GM12878 (cell line): ENCODE data around the gene SPRY4. TPM values are rescaled to one million over a fixed set of nuclear protein-coding genes. Genes with fewer than 3 reads are reported as not detected.

Source experiments
- ATAC-seq: fragments of 200-7000 bp; cut with Tn5 transposase; 3 replicates; pipeline ENCODE4 v1.9.1; 2020; ENCODE audit warnings: mild to moderate bottlenecking, moderate library complexity
- BruUV-seq: library from RNA; stranded (reverse); fragments of 400-500 nt; replicated peaks from 2 replicates; lab custom pipeline; 2021; lab: Mats Ljungman, UMichigan
- CTCF ChIA-PET: fragments of 300-600 bp; sonication (Branson Sonifier 250); formaldehyde crosslinking; extraction: SDS; loops from one replicate; lab custom pipeline; 2021; ENCODE audit warnings: inconsistent platforms; lab: Yijun Ruan, JAX
- POLR2A ChIA-PET: fragments of 350-600 bp; formaldehyde crosslinking; extraction: SDS; loops from one replicate; lab custom pipeline; 2021; ENCODE audit warnings: inconsistent platforms; lab: Charles Lee
- RAD21 ChIA-PET: fragments of 300-600 bp; sonication (Branson Sonifier 250); formaldehyde crosslinking; loops from one replicate; lab custom pipeline; 2023; ENCODE audit warnings: antibody characterized with exemption; ENCODE audit not compliant: unreplicated experiment; lab: Charles Lee
- SMC1A ChIA-PET: fragments of 300-600 bp; sonication (Branson Sonifier 250); formaldehyde crosslinking; loops from one replicate; lab custom pipeline; 2023; ENCODE audit not compliant: unreplicated experiment, uncharacterized antibody; lab: Charles Lee
- DNase-seq: peaks from one replicate; pipeline ENCODE4 v3.0.0-alpha.2; 2011; ENCODE audit warnings: low read depth, low spot score
- FAIRE-seq: peaks from 3 replicates; lab custom pipeline; 2011; peaks lifted over from hg19 to GRCh38; lab: Jason Lieb, UNC
- H2AFZ ChIP-seq: 2 replicates; pipeline ENCODE4 v1.6.0; 2011; ENCODE audit warnings: low read depth, low read length, control low read depth; ENCODE audit not compliant: control insufficient read depth
- H3K27ac ChIP-seq: 2 replicates; pipeline ENCODE4 v1.5.1; 2011; ENCODE audit warnings: control low read depth; ENCODE audit not compliant: control insufficient read depth, insufficient read depth
- H3K27me3 ChIP-seq, 2 experiments: replicated peaks in 1 of 2; 2 replicates each; pipeline versions ENCODE4 v1.6.0 to v1.6.1; 2011; ENCODE audit warnings: low read length in 1 of 2; ENCODE audit not compliant: control insufficient read depth in 2 of 2, insufficient read depth in 2 of 2
- H3K36me3 ChIP-seq, 2 experiments: 2 replicates each; pipeline ENCODE4 v1.5.1; 2011; ENCODE audit warnings: low read length in 1 of 2; ENCODE audit not compliant: control insufficient read depth in 2 of 2, insufficient read depth in 2 of 2
- H3K4me1 ChIP-seq: 2 replicates; pipeline ENCODE4 v1.6.1; 2011; ENCODE audit warnings: mild to moderate bottlenecking, low read length, moderate library complexity, mixed read lengths; ENCODE audit not compliant: control insufficient read depth, insufficient read depth
- H3K4me2 ChIP-seq: 2 replicates; pipeline ENCODE4 v1.6.0; 2011; ENCODE audit warnings: control low read depth; ENCODE audit not compliant: control insufficient read depth, insufficient read depth
- H3K4me3 ChIP-seq: fragments of 200-600 bp; sonication (generic); 2 replicates; pipeline ENCODE4 v1.5.1; 2016
- H3K79me2 ChIP-seq: 2 replicates; pipeline ENCODE4 v1.6.0; 2011; ENCODE audit warnings: low read length; ENCODE audit not compliant: control insufficient read depth, insufficient read depth
- H3K9ac ChIP-seq: 2 replicates; pipeline ENCODE4 v1.8.0; 2011; ENCODE audit warnings: low read length, control low read depth, mixed read lengths; ENCODE audit not compliant: control insufficient read depth, insufficient read depth
- H3K9me3 ChIP-seq: replicated peaks from 3 replicates; pipeline ENCODE4 v1.5.1; 2011; ENCODE audit warnings: mild to moderate bottlenecking, low read length; ENCODE audit not compliant: control insufficient read depth, insufficient read depth
- H4K20me1 ChIP-seq: 2 replicates; pipeline ENCODE4 v1.6.0; 2011; ENCODE audit not compliant: control insufficient read depth, insufficient read depth
- CHD2 ChIP-seq: IDR thresholded peaks from 2 replicates; pipeline ENCODE4 v1.6.1; 2011; ENCODE audit warnings: low read depth, low read length, improper control_type of control experiment, borderline replicate concordance
- CREB1 ChIP-seq: IDR thresholded peaks from 2 replicates; pipeline ENCODE4 v1.6.1; 2012; ENCODE audit warnings: low read depth, mild to moderate bottlenecking, inconsistent platforms
- EP300 ChIP-seq, 2 experiments: fragments of 150-350 bp in 1 of 2; IDR thresholded peaks; 2 replicates each; pipeline ENCODE4 v1.6.1; 2011 to 2012; ENCODE audit warnings: low read depth in 2 of 2, low read length in 2 of 2, borderline replicate concordance in 1 of 2, improper control_type of control experiment in 1 of 2, inconsistent platforms in 1 of 2; ENCODE audit not compliant: control insufficient read depth in 1 of 2
- HDGF ChIP-seq: fragments of 450-650 bp; IDR thresholded peaks from 2 replicates; pipeline ENCODE4 v1.6.1; 2016; ENCODE audit warnings: antibody characterized with exemption
- NFXL1 ChIP-seq: fragments of 450-650 bp; IDR thresholded peaks from 2 replicates; pipeline ENCODE4 v1.6.1; 2017; ENCODE audit warnings: antibody characterized with exemption, mild to moderate bottlenecking, borderline replicate concordance
- NR2C1 ChIP-seq: fragments of 450-650 bp; IDR thresholded peaks from 2 replicates; pipeline ENCODE4 v1.6.1; 2017; ENCODE audit warnings: antibody characterized with exemption, mild to moderate bottlenecking, moderate library complexity
- POLR2AphosphoS5 ChIP-seq: IDR thresholded peaks from 2 replicates; pipeline ENCODE4 v1.6.1; 2011; ENCODE audit warnings: mild to moderate bottlenecking, low read length, inconsistent platforms
- RBBP5 ChIP-seq: fragments of 200-600 bp; sonication (generic); conservative IDR thresholded peaks from 2 replicates; pipeline ENCODE4 v1.6.1; 2016
- STAT1 ChIP-seq: fragments of 450-650 bp; conservative IDR thresholded peaks from 2 replicates; pipeline ENCODE4 v1.6.1; 2014; ENCODE audit warnings: antibody characterized with exemption, mild to moderate bottlenecking
- TARDBP ChIP-seq: IDR thresholded peaks from 2 replicates; pipeline ENCODE4 v1.6.1; 2016; ENCODE audit warnings: borderline replicate concordance
- ZNF384 ChIP-seq: IDR thresholded peaks from 2 replicates; pipeline ENCODE4 v1.6.1; 2012; ENCODE audit warnings: low read depth, mild to moderate bottlenecking, low read length, improper control_type of control experiment, borderline replicate concordance
- ZNF622 ChIP-seq: fragments of 450-650 bp; IDR thresholded peaks from 2 replicates; pipeline ENCODE4 v1.6.1; 2017; ENCODE audit warnings: mild to moderate bottlenecking, inconsistent platforms
- WGBS: methylation state at CpG from one replicate; pipeline ENCODE4 v1.1.6; 2016; ENCODE audit warnings: low lambda C conversion rate; ENCODE audit not compliant: insufficient replicate concordance, insufficient coverage; ENCODE audit errors: missing lambda C conversion rate; 5-methylcytosine and 5-hydroxymethylcytosine counted together
- in situ Hi-C: fragments of 300-500 bp; cut with MboI; formaldehyde crosslinking; loops from 9 replicates; pipeline ENCODE4 v1.14.3; 2018; ENCODE audit warnings: mixed read lengths
- intact Hi-C: fragments of 100-400 bp; cut with micrococcal nuclease; formaldehyde crosslinking; loops from one replicate; pipeline ENCODE4 v1.14.2; 2022; ENCODE audit not compliant: unreplicated experiment
- polyA plus RNA-seq, 11 experiments: library from polyadenylated mRNA; depleted of rRNA in 4 of 11; unstranded in 6 of 11; stranded (reverse) in 5 of 11; fragments of >200 nt; fragmentation: Nextera tagmentation in 4 of 11; fragmentation: Illumina TruSeq in 1 of 11; extraction: Ambion mirVana in 4 of 11; extraction: Trizol in 1 of 11; gene quantifications; 1 replicate in 1 of 11; 2 replicates in 10 of 11; pipeline versions ENCODE4 v1.2.1 to v1.2.3, GENCODE V29; 2011 to 2016; ENCODE audit warnings: inconsistent platforms in 2 of 11, missing spikeins in 2 of 11, low read depth in 1 of 11
- total RNA-seq, 4 experiments: library from RNA; depleted of rRNA in 3 of 4; stranded (reverse); fragments of >200 nt in 3 of 4; fragmentation: Illumina TruSeq in 1 of 4; extraction: Trizol in 1 of 4; gene quantifications; 2 replicates each; pipeline versions ENCODE4 v1.2.1 to v1.2.3, GENCODE V29; 2013 to 2021
- TF ChIP-seq, protein P1 (sequence below): IDR thresholded peaks from 2 replicates; pipeline ENCODE4 v1.6.1; 2011; ENCODE audit warnings: borderline replicate concordance, low read depth, mild to moderate bottlenecking, moderate library complexity, low read length; ENCODE audit not compliant: insufficient read depth, poor library complexity, severe bottlenecking
- TF ChIP-seq, protein P2 (sequence below): IDR thresholded peaks from 2 replicates; pipeline ENCODE4 v1.6.1; 2011; ENCODE audit warnings: low read depth, mild to moderate bottlenecking, low read length, moderate library complexity, borderline replicate concordance; ENCODE audit errors: extremely low read depth

Gene SPRY4
- total and polyA plus RNA-seq, 10 of the 15 experiments (the other 5 are each of a cell fraction or from before 2014, with no cell fraction given) = 0.04 to 1.4 (median 0.18) TPM; not detected in 1

DNA sequence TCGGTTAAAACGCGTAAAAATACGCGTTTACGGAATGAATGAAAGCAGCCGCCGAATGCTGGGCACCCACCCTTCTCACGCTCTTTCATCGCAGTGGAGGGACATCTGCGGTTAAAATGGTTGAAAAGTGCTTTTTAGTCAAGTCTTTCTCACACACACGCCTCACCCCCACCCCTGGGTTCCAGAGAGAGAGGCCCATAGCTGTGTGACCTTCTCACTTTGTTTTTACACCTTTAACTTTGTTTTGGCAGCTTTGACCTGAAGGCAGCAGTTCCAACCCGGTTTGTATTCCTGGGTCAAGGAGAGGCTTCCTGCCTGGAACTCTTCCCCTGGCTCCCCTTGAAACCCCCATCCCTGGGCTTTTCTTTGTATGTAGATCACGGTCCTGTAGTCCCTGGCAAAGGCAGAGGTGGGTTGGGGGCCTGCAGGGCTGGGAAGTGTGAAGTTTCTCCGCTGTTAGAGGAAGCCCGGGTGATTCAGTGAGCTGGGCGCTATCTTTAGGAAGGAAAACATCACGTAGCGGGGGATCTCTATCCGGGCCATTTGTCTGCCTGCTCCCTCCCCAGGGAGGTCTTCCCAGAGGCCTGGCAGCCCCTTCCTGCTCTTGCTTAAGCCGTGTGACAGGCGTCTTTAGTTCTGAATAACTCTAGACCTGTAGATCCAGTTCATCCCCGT is 29.6 kb downstream of the SPRY4 start:
- Histone ChIP-seq H2AFZ (no peak overlapping the region), H3K4me3 (no peak overlapping the region), H3K9ac (no peak overlapping the region), H3K27ac (no peak overlapping the region), H3K36me3 (no peaks in the 10 kb centered on the region), H3K79me2 (no peaks in the 10 kb centered on the region), H3K4me1 (no peaks in the 10 kb centered on the region), H4K20me1 (no peaks in the 10 kb centered on the region), H3K4me2 (no peak overlapping the region), H3K9me3 (no peaks in the 10 kb centered on the region), H3K27me3 (no peaks in the 10 kb centered on the region)
- TF ChIP-seq STAT1 = no peak
- no peak for TF ChIP-seq NFXL1
- TF ChIP-seq CREB1 = no peak
- TF ChIP-seq EP300 (IDR thresholded peaks at IDR 0.05; ENCODE audit: borderline replicate concordance in 1 of 2, control insufficient read depth in 1 of 2, low read depth in 2 of 2, low read length in 2 of 2) = no peak
- no peak for TF ChIP-seq RBBP5
- TF ChIP-seq CHD2 = no peak
- no peak for TF ChIP-seq POLR2AphosphoS5
- no peak for TF ChIP-seq HDGF
- no peak for TF ChIP-seq NR2C1
- no peak for TF ChIP-seq ZNF622
- no peak for TF ChIP-seq ZNF384
- TF ChIP-seq, protein P1, sequence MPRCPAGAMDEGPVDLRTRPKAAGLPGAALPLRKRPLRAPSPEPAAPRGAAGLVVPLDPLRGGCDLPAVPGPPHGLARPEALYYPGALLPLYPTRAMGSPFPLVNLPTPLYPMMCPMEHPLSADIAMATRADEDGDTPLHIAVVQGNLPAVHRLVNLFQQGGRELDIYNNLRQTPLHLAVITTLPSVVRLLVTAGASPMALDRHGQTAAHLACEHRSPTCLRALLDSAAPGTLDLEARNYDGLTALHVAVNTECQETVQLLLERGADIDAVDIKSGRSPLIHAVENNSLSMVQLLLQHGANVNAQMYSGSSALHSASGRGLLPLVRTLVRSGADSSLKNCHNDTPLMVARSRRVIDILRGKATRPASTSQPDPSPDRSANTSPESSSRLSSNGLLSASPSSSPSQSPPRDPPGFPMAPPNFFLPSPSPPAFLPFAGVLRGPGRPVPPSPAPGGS = no peak
- TF ChIP-seq, protein P2, sequence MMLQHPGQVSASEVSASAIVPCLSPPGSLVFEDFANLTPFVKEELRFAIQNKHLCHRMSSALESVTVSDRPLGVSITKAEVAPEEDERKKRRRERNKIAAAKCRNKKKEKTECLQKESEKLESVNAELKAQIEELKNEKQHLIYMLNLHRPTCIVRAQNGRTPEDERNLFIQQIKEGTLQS = no peak
- no peak for TF ChIP-seq TARDBP
- POLR2A ChIA-PET = no interaction called here
- ATAC-seq (no peak), FAIRE-seq (no peak), DNase-seq (no peak)
- SMC1A ChIA-PET = interaction anchor here (1.8 kb wide), 1 partner anchor 16 kb away, joined by 7 read pairs; no protein-coding TSS in a partner anchor
- CTCF ChIA-PET = no interaction called here
- in situ Hi-C loops (no loop called here), intact Hi-C loops (no loop called here)
- no TSS peak for BruUV-seq
- WGBS = 62% methylated on average over 22 of the region's 23 CpGs
- RAD21 ChIA-PET = no interaction called here
